K562 (cell line): ENCODE measurements around the gene RPL28. TPM values are rescaled to one million over a fixed set of nuclear protein-coding genes. Genes with fewer than 3 reads are reported as not detected.

Source experiments
- ATF1 ChIP-seq, 2 experiments: fragments of 450-650 bp in 1 of 2; IDR thresholded peaks; 2 replicates each; pipeline ENCODE4 v1.6.1; 2016; ENCODE audit warnings: missing compliant biosample characterization in 1 of 2, missing genetic modification characterization in 1 of 2
- BHLHE40 ChIP-seq: IDR thresholded peaks from 2 replicates; pipeline ENCODE4 v1.6.1; 2011; ENCODE audit warnings: low read length, improper control_type of control experiment
- E2F3 ChIP-seq: fragments of 250-450 bp; sonication (Bioruptor Pico); IDR thresholded peaks from 2 replicates; pipeline ENCODE4 v1.4.0; 2020; ENCODE audit warnings: mild to moderate bottlenecking
- MED1 ChIP-seq: sonication (generic); formaldehyde crosslinking; IDR thresholded peaks from 2 replicates; pipeline ENCODE4 v1.8.1; 2023; ENCODE audit warnings: missing genetic modification reagents, borderline replicate concordance
- NCOA2 ChIP-seq, 2 experiments: fragments of 450-650 bp; IDR thresholded peaks; 2 replicates each; pipeline ENCODE4 v1.6.1; 2018; ENCODE audit warnings: mild to moderate bottlenecking in 2 of 2, moderate library complexity in 1 of 2; ENCODE audit not compliant: partially characterized antibody in 2 of 2
- NR2F6 ChIP-seq: fragments of 450-650 bp; formaldehyde crosslinking; IDR thresholded peaks from 2 replicates; pipeline ENCODE4 v1.4.0; 2020; ENCODE audit warnings: mild to moderate bottlenecking
- NR4A1 ChIP-seq, 2 experiments: fragments of 250-450 bp in 1 of 2; fragments of 450-650 bp in 1 of 2; sonication (Bioruptor Pico) in 1 of 2; IDR thresholded peaks; 2 replicates each; pipeline versions ENCODE4 v1.4.0 to v1.6.1; 2016 to 2020; ENCODE audit warnings: mild to moderate bottlenecking in 2 of 2, missing compliant biosample characterization in 1 of 2, missing genetic modification characterization in 1 of 2, moderate library complexity in 1 of 2
- RBBP5 ChIP-seq: fragments of 200-600 bp; sonication (generic); IDR thresholded peaks from 2 replicates; pipeline ENCODE4 v1.6.1; 2012; ENCODE audit warnings: borderline replicate concordance, mild to moderate bottlenecking, low read length, control low read depth, inconsistent platforms; ENCODE audit not compliant: insufficient read depth, poor library complexity, severe bottlenecking
- SIN3B ChIP-seq: fragments of 450-650 bp; IDR thresholded peaks from 2 replicates; pipeline ENCODE4 v1.6.1; 2017; ENCODE audit warnings: low read depth, mild to moderate bottlenecking, moderate library complexity
- WHSC1 ChIP-seq: IDR thresholded peaks from one replicate; pipeline ENCODE4 v1.6.1; 2012; ENCODE audit warnings: low read length, control low read depth, inconsistent platforms
- ZNF224 ChIP-seq: sonication (generic); formaldehyde crosslinking; IDR thresholded peaks from 2 replicates; pipeline ENCODE4 v1.8.0; 2022; ENCODE audit warnings: mild to moderate bottlenecking, missing genetic modification reagents
- polyA plus RNA-seq, 8 experiments: library from polyadenylated mRNA; depleted of rRNA in 4 of 8; stranded (reverse) in 5 of 8; unstranded in 3 of 8; fragments of >200 nt; fragmentation: Nextera tagmentation in 2 of 8; fragmentation: Illumina TruSeq in 1 of 8; extraction: Ambion mirVana in 2 of 8; extraction: Trizol in 1 of 8; gene quantifications; 2 replicates each; pipeline versions ENCODE4 v1.2.1 to v1.2.3, GENCODE V29; 2011 to 2014; ENCODE audit warnings: inconsistent platforms in 1 of 8, missing spikeins in 1 of 8
- total RNA-seq, 7 experiments: library from RNA; depleted of rRNA in 6 of 7; stranded (reverse); fragments of >200 nt in 6 of 7; fragmentation: Illumina TruSeq in 2 of 7; extraction: Trizol in 2 of 7; gene quantifications; 2 replicates each; pipeline versions ENCODE4 v1.2.1 to v1.2.3, GENCODE V29; 2011 to 2021; ENCODE audit warnings: low replicate concordance in 1 of 7
- TF ChIP-seq, protein P1 (sequence below), 2 experiments: IDR thresholded peaks; 2 replicates each; pipeline ENCODE4 v1.6.1; 2012; ENCODE audit warnings: improper control_type of control experiment in 2 of 2, low read depth in 2 of 2, low read length in 2 of 2, borderline replicate concordance in 1 of 2
- TF ChIP-seq, protein P2 (sequence below): fragments of 250-450 bp; sonication (Bioruptor Pico); IDR thresholded peaks from 2 replicates; pipeline ENCODE4 v1.4.0; 2020
- TF ChIP-seq, protein P3 (sequence below): fragments of 450-650 bp; IDR thresholded peaks from 2 replicates; pipeline ENCODE4 v1.6.1; 2017; ENCODE audit warnings: antibody characterized with exemption, mild to moderate bottlenecking
- TF ChIP-seq, protein P4 (sequence below): fragments of 250-450 bp; sonication (Bioruptor Pico); IDR thresholded peaks from 2 replicates; pipeline ENCODE4 v1.6.1; 2021; ENCODE audit warnings: mild to moderate bottlenecking
- TF ChIP-seq, protein P5 (sequence below): fragments of 450-650 bp; conservative IDR thresholded peaks from 2 replicates; pipeline ENCODE4 v1.6.1; 2016; ENCODE audit warnings: missing genetic modification characterization, low read depth, mild to moderate bottlenecking, missing compliant biosample characterization, moderate library complexity

Gene RPL28
- total and polyA plus RNA-seq, 9 of the 15 experiments (the other 6 are each of a cell fraction or from before 2014, with no cell fraction given) = 124 to 3,106 (median 622) TPM

DNA sequence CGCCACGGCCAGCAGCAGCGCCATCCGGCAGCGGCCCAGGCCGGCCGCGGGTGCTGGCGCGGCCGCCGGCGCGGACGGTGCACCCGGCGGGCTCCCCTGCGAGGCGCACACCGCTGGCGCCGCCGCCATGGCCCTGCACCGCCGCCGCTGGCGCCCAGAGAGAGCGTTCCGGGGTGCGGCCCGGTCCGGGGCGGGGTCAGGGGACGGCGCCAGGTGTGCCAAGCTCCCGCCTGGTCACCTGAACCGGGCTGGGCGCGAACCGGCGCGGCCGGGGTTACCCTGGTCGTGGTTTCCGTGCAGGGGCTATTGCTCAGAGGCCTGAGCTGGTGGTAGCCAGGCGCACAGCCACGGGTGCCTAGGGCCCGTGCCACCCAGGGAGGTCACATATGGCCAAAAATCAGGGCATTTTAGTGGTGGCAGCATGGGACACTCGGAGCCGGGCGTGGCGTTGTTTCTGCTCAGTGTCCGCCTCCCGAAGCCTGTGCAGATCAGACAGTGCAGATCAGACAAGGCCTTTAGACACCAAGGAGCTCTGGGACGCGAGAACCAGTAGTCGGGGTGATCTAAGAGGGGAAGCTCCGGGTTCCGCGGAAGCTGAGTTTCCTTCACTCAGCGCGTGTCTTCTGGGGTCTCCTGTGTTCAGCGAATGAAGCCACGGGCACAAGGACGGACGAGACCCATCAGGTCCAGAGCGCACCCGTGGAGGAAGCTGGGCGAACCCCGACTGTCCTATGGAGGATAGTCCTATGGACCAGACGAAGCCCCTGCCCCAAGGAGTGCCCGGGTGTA is 1.4 kb upstream of the RPL28 start, which contains the start of gene TMEM238 (continued):
- TF ChIP-seq, protein P1, sequence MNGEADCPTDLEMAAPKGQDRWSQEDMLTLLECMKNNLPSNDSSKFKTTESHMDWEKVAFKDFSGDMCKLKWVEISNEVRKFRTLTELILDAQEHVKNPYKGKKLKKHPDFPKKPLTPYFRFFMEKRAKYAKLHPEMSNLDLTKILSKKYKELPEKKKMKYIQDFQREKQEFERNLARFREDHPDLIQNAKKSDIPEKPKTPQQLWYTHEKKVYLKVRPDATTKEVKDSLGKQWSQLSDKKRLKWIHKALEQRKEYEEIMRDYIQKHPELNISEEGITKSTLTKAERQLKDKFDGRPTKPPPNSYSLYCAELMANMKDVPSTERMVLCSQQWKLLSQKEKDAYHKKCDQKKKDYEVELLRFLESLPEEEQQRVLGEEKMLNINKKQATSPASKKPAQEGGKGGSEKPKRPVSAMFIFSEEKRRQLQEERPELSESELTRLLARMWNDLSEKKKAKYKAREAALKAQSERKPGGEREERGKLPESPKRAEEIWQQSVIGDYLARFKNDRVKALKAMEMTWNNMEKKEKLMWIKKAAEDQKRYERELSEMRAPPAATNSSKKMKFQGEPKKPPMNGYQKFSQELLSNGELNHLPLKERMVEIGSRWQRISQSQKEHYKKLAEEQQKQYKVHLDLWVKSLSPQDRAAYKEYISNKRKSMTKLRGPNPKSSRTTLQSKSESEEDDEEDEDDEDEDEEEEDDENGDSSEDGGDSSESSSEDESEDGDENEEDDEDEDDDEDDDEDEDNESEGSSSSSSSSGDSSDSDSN (IDR thresholded peaks at IDR 0.05; ENCODE audit: borderline replicate concordance in 1 of 2, low read depth in 2 of 2, low read length in 2 of 2) = 0 out of 4 replicates have a peak, but pooled peaks of 1 of the 2 experiments have one; percentile 21
- no peak for TF ChIP-seq NCOA2 (IDR thresholded peaks at IDR 0.05; ENCODE audit: partially characterized antibody in 2 of 2)
- TF ChIP-seq NR4A1 (CRISPR knock-in tag; IDR thresholded peaks at IDR 0.05) = no peak
- 0 out of 2 replicates have a peak, but pooled peaks have one; percentile 30 for TF ChIP-seq NR4A1 (tag; IDR thresholded peaks at IDR 0.05)
- TF ChIP-seq, protein P2, sequence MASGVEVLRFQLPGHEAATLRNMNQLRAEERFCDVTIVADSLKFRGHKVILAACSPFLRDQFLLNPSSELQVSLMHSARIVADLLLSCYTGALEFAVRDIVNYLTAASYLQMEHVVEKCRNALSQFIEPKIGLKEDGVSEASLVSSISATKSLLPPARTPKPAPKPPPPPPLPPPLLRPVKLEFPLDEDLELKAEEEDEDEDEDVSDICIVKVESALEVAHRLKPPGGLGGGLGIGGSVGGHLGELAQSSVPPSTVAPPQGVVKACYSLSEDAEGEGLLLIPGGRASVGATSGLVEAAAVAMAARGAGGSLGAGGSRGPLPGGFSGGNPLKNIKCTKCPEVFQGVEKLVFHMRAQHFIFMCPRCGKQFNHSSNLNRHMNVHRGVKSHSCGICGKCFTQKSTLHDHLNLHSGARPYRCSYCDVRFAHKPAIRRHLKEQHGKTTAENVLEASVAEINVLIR (CRISPR knock-in tag) = no peak
- TF ChIP-seq, protein P3, sequence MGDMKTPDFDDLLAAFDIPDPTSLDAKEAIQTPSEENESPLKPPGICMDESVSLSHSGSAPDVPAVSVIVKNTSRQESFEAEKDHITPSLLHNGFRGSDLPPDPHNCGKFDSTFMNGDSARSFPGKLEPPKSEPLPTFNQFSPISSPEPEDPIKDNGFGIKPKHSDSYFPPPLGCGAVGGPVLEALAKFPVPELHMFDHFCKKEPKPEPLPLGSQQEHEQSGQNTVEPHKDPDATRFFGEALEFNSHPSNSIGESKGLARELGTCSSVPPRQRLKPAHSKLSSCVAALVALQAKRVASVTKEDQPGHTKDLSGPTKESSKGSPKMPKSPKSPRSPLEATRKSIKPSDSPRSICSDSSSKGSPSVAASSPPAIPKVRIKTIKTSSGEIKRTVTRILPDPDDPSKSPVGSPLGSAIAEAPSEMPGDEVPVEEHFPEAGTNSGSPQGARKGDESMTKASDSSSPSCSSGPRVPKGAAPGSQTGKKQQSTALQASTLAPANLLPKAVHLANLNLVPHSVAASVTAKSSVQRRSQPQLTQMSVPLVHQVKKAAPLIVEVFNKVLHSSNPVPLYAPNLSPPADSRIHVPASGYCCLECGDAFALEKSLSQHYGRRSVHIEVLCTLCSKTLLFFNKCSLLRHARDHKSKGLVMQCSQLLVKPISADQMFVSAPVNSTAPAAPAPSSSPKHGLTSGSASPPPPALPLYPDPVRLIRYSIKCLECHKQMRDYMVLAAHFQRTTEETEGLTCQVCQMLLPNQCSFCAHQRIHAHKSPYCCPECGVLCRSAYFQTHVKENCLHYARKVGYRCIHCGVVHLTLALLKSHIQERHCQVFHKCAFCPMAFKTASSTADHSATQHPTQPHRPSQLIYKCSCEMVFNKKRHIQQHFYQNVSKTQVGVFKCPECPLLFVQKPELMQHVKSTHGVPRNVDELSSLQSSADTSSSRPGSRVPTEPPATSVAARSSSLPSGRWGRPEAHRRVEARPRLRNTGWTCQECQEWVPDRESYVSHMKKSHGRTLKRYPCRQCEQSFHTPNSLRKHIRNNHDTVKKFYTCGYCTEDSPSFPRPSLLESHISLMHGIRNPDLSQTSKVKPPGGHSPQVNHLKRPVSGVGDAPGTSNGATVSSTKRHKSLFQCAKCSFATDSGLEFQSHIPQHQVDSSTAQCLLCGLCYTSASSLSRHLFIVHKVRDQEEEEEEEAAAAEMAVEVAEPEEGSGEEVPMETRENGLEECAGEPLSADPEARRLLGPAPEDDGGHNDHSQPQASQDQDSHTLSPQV = no peak; the same call in 1 of the 2 replicates
- peak; percentile 58 for TF ChIP-seq RBBP5
- peak; percentile 0; the same call in 1 of the 2 replicates for TF ChIP-seq SIN3B
- TF ChIP-seq E2F3 (CRISPR knock-in tag) = no peak
- TF ChIP-seq, protein P4, sequence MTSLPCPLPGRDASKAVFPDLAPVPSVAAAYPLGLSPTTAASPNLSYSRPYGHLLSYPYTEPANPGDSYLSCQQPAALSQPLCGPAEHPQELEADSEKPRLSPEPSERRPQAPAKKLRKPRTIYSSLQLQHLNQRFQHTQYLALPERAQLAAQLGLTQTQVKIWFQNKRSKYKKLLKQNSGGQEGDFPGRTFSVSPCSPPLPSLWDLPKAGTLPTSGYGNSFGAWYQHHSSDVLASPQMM (CRISPR knock-in tag) = no peak
- no peak for TF ChIP-seq NR2F6
- TF ChIP-seq, protein P5, sequence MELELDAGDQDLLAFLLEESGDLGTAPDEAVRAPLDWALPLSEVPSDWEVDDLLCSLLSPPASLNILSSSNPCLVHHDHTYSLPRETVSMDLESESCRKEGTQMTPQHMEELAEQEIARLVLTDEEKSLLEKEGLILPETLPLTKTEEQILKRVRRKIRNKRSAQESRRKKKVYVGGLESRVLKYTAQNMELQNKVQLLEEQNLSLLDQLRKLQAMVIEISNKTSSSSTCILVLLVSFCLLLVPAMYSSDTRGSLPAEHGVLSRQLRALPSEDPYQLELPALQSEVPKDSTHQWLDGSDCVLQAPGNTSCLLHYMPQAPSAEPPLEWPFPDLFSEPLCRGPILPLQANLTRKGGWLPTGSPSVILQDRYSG (tag) = no peak
- no peak for TF ChIP-seq BHLHE40
- no peak for TF ChIP-seq ATF1 (CRISPR knock-in tag; IDR thresholded peaks at IDR 0.05)
- TF ChIP-seq ATF1 (tag; IDR thresholded peaks at IDR 0.05) = no peak
- no peak for TF ChIP-seq ZNF224
- no peak for TF ChIP-seq MED1 (CRISPR knock-in tag)
- no peak for TF ChIP-seq WHSC1
